ENCODE results near the gene PRR22. TPM values are rescaled to one million over a fixed set of nuclear protein-coding genes. Genes with fewer than 3 reads are reported as not detected.

PRR22 gene
- total RNA-seq, 2 donors from 2014 or later = 1.1 to 1.3 TPM

GRCh38 chr19:5820785-5821184 lies 36.2 kb upstream of the PRR22 start:
- DNase-seq (ENCODE audit: low spot score) = no peak
- TF ChIP-seq CTCF (IDR thresholded peaks at IDR 0.05) = no peak
- no peaks in the 10 kb centered on the region for H3K4me1 ChIP-seq (ENCODE audit: control insufficient read depth in 1 of 2, low read depth in 2 of 2)

GRCh38 chr19:5818594-5818993 lies 34.0 kb upstream of the PRR22 start:
- ATAC-seq (ENCODE audit: insufficient number of reproducible peaks, low FRiP score, low read depth) = no peak
- no peak for DNase-seq (ENCODE audit: low spot score)
- H3K36me3 ChIP-seq = no peaks in the 10 kb centered on the region
- no peak overlapping the region for H3K4me3 ChIP-seq
- no peak overlapping the region for H3K27ac ChIP-seq
- no peaks in the 10 kb centered on the region for H3K4me1 ChIP-seq (ENCODE audit: control insufficient read depth in 1 of 2, low read depth in 2 of 2)
- H3K27me3 ChIP-seq (replicated peaks; ENCODE audit: insufficient read depth) = no peaks in the 10 kb centered on the region
- TF ChIP-seq CTCF (IDR thresholded peaks at IDR 0.05) = no peak
- H3K9me3 ChIP-seq = no peaks in the 10 kb centered on the region

More at GRCh38 chr19:5820785-5821184, 36.2 kb upstream of the PRR22 start:
- no peaks in the 10 kb centered on the region for H3K9me3 ChIP-seq
- H3K4me3 ChIP-seq = no peak overlapping the region
- H3K27me3 ChIP-seq (replicated peaks; ENCODE audit: insufficient read depth) = no peaks in the 10 kb centered on the region
- no peak for ATAC-seq (ENCODE audit: insufficient number of reproducible peaks, low FRiP score, low read depth)
- no peak overlapping the region for H3K27ac ChIP-seq
- H3K36me3 ChIP-seq = no peaks in the 10 kb centered on the region

GRCh38 chr19:5817218-5817617 lies 32.7 kb upstream of the PRR22 start:
- no peaks in the 10 kb centered on the region for H3K4me1 ChIP-seq (ENCODE audit: control insufficient read depth in 1 of 2, low read depth in 2 of 2)
- H3K36me3 ChIP-seq = no peaks in the 10 kb centered on the region
- no peak overlapping the region for H3K27ac ChIP-seq
- TF ChIP-seq CTCF (IDR thresholded peaks at IDR 0.05) = no peak
- H3K4me3 ChIP-seq = no peak overlapping the region
- ATAC-seq (ENCODE audit: insufficient number of reproducible peaks, low FRiP score, low read depth) (no peak), DNase-seq (ENCODE audit: low spot score) (no peak)
- no peaks in the 10 kb centered on the region for H3K27me3 ChIP-seq (replicated peaks; ENCODE audit: insufficient read depth)
- no peaks in the 10 kb centered on the region for H3K9me3 ChIP-seq

- no peaks in the 10 kb centered on the region for H3K4me1 ChIP-seq (ENCODE audit: control insufficient read depth in 1 of 2, low read depth in 2 of 2)
- no peaks in the 10 kb centered on the region for H3K9me3 ChIP-seq
- DNase-seq (ENCODE audit: low spot score) (no peak), ATAC-seq (ENCODE audit: insufficient number of reproducible peaks, low FRiP score, low read depth) (no peak)
- no peak overlapping the region for H3K27ac ChIP-seq
- H3K36me3 ChIP-seq = no peaks in the 10 kb centered on the region
- no peak overlapping the region for H3K4me3 ChIP-seq
- no peak for TF ChIP-seq CTCF (IDR thresholded peaks at IDR 0.05)
- no peaks in the 10 kb centered on the region for H3K27me3 ChIP-seq (replicated peaks; ENCODE audit: insufficient read depth)
These were observed 30.3 kb upstream of the PRR22 start for GRCh38 chr19:5814852-5815246.

GRCh38 chr19:5814123-5814851 lies 29.7 kb upstream of the PRR22 start:
- TF ChIP-seq CTCF (IDR thresholded peaks at IDR 0.05) = no peak
- no peak for ATAC-seq (ENCODE audit: insufficient number of reproducible peaks, low FRiP score, low read depth)
- H3K27ac ChIP-seq = no peak overlapping the region

More at GRCh38 chr19:5814123-5814851, 29.7 kb upstream of the PRR22 start:
- Histone ChIP-seq H3K9me3 (no peaks in the 10 kb centered on the region), H3K27me3 (replicated peaks; ENCODE audit: insufficient read depth) (no peaks in the 10 kb centered on the region), H3K4me1 (ENCODE audit: control insufficient read depth in 1 of 2, low read depth in 2 of 2) (no peaks in the 10 kb centered on the region), H3K4me3 (no peak overlapping the region), H3K36me3 (no peaks in the 10 kb centered on the region)
- DNase-seq (ENCODE audit: low spot score) = no peak
